ENCODE data around the gene MRPL17. TPM values are rescaled to one million over a fixed set of nuclear protein-coding genes. Genes with fewer than 3 reads are reported as not detected.
A peak's percentile ranks its signal among the peaks of the same experiment; 100 is the strongest.

The MRPL17 gene
- total and polyA plus RNA-seq, 9 of the 15 experiments (the other 6 are each of a cell fraction or from before 2014, with no cell fraction given), result 33.9 to 81.6 (median 43.9) TPM

DNA sequence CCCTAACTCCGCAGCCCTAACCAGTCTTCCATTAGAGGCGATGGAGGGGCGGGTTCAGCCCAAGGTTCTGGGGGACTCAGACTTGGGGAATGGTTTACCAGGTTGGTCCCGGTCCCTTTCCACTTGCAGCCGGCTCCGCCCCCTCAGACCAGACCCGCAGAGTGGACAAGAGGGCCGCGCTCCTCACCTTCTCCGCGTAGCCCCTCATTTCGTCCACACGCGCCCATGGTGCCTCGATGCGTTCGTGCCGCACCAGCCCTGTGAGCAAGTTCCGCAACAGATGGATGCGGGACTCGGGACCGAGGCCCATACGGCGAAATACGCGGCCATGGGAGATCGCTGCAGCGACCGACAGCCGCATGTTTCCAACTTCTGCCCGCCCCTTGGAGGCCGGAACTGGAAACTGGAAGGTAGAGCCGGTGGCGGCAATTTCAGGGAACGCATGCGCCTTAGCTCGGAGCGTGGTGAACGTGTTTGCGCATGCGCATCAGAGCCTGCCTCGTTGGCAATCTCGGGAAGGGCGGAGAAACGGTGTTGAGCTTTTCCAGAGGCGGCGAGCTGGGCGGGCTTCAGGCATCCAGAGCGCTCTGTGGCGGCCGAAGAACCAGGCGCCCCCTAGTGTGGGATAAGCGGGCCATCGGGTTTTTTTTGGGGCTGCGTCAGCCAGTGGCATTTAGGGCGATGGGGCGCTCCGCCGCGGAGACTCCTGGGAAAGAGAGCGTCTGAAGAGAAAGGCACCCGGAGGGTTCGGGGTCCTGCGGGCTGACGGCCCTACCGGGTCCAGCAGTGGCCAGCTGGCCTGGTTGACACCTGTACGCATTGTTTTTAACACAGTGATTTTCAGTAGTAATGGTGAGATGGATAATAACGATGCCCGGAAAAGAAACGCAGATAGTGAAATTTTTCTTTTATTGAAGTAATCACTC is at the start of gene MRPL17 (continued):
- TF ChIP-seq, protein P1, sequence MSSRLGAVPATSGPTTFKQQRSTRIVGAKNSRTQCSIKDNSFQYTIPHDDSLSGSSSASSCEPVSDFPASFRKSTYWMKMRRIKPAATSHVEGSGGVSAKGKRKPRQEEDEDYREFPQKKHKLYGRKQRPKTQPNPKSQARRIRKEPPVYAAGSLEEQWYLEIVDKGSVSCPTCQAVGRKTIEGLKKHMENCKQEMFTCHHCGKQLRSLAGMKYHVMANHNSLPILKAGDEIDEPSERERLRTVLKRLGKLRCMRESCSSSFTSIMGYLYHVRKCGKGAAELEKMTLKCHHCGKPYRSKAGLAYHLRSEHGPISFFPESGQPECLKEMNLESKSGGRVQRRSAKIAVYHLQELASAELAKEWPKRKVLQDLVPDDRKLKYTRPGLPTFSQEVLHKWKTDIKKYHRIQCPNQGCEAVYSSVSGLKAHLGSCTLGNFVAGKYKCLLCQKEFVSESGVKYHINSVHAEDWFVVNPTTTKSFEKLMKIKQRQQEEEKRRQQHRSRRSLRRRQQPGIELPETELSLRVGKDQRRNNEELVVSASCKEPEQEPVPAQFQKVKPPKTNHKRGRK (tag; IDR thresholded peaks at IDR 0.05), result no peak
- TF ChIP-seq, protein P2, sequence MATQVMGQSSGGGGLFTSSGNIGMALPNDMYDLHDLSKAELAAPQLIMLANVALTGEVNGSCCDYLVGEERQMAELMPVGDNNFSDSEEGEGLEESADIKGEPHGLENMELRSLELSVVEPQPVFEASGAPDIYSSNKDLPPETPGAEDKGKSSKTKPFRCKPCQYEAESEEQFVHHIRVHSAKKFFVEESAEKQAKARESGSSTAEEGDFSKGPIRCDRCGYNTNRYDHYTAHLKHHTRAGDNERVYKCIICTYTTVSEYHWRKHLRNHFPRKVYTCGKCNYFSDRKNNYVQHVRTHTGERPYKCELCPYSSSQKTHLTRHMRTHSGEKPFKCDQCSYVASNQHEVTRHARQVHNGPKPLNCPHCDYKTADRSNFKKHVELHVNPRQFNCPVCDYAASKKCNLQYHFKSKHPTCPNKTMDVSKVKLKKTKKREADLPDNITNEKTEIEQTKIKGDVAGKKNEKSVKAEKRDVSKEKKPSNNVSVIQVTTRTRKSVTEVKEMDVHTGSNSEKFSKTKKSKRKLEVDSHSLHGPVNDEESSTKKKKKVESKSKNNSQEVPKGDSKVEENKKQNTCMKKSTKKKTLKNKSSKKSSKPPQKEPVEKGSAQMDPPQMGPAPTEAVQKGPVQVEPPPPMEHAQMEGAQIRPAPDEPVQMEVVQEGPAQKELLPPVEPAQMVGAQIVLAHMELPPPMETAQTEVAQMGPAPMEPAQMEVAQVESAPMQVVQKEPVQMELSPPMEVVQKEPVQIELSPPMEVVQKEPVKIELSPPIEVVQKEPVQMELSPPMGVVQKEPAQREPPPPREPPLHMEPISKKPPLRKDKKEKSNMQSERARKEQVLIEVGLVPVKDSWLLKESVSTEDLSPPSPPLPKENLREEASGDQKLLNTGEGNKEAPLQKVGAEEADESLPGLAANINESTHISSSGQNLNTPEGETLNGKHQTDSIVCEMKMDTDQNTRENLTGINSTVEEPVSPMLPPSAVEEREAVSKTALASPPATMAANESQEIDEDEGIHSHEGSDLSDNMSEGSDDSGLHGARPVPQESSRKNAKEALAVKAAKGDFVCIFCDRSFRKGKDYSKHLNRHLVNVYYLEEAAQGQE (IDR thresholded peaks at IDR 0.05; ENCODE audit: borderline replicate concordance), result peak; percentile 86
- TF ChIP-seq, protein P2 (CRISPR knock-in tag; IDR thresholded peaks at IDR 0.05; ENCODE audit: low read depth), result 0 out of 2 replicates have a peak, but pooled peaks have one; percentile 44
- TF ChIP-seq ZNF551 (CRISPR knock-in tag; IDR thresholded peaks at IDR 0.05) (no peak), CEBPB (tag; IDR thresholded peaks at IDR 0.05) (no peak), ILK (tag; IDR thresholded peaks at IDR 0.05; ENCODE audit: borderline replicate concordance, low read depth) (no peak), PRPF4 (IDR thresholded peaks at IDR 0.05; ENCODE audit: insufficient read depth, low read depth, low read length, poor library complexity, severe bottlenecking) (no peak), ETV1 (tag; conservative IDR thresholded peaks at IDR 0.05; ENCODE audit: low read depth) (peak; percentile 83), CAMTA2 (CRISPR knock-in tag; conservative IDR thresholded peaks at IDR 0.05) (no peak), SMARCC2 (IDR thresholded peaks at IDR 0.05; ENCODE audit: low read depth) (no peak), NR4A1 (CRISPR knock-in tag; IDR thresholded peaks at IDR 0.05) (0 out of 2 replicates have a peak, but pooled peaks have one; percentile 80), NR4A1 (tag; IDR thresholded peaks at IDR 0.05) (no peak), CHD2 (IDR thresholded peaks at IDR 0.05; ENCODE audit: low read depth, low read length) (no peak), NR3C1 (CRISPR knock-in tag; IDR thresholded peaks at IDR 0.05) (no peak)
- TF ChIP-seq, protein P3, sequence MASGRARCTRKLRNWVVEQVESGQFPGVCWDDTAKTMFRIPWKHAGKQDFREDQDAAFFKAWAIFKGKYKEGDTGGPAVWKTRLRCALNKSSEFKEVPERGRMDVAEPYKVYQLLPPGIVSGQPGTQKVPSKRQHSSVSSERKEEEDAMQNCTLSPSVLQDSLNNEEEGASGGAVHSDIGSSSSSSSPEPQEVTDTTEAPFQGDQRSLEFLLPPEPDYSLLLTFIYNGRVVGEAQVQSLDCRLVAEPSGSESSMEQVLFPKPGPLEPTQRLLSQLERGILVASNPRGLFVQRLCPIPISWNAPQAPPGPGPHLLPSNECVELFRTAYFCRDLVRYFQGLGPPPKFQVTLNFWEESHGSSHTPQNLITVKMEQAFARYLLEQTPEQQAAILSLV (tag; IDR thresholded peaks at IDR 0.05), result no peak

Data from K562 (cell line).